Spleen (tissue), 11 donors: ENCODE measurements around the gene EPN2. TPM values are rescaled to one million over a fixed set of nuclear protein-coding genes. Genes with fewer than 3 reads are reported as not detected.

Experiments used
- DNase-seq: peaks from one replicate; pipeline ENCODE4 v3.0.0-alpha.2; 2020
- H3K27ac ChIP-seq, 8 donors: fragments of 200-600 bp; sonication (generic) in 7 of 8; 1 replicate in 4 of 8; 2 replicates in 4 of 8; pipeline versions ENCODE4 v1.5.0 to v1.8.0; 2016 to 2021; ENCODE audit warnings: inconsistent platforms in 4 of 8, mild to moderate bottlenecking in 4 of 8, moderate library complexity in 1 of 8
- H3K27me3 ChIP-seq, 7 donors: fragments of 200-600 bp; sonication (generic) in 6 of 7; replicated peaks in 1 of 7; 1 replicate in 4 of 7; 2 replicates in 3 of 7; pipeline versions ENCODE4 v1.5.0 to v1.8.0; 2016 to 2021; ENCODE audit warnings: inconsistent platforms in 3 of 7, mild to moderate bottlenecking in 1 of 7
- H3K36me3 ChIP-seq, 6 donors: fragments of 200-600 bp; sonication (generic) in 5 of 6; 1 replicate in 4 of 6; 2 replicates in 2 of 6; pipeline versions ENCODE4 v1.5.0 to v1.8.0; 2016 to 2021; ENCODE audit warnings: inconsistent platforms in 2 of 6
- H3K4me1 ChIP-seq, 6 donors: fragments of 200-600 bp; sonication (generic) in 5 of 6; 1 replicate in 3 of 6; 2 replicates in 3 of 6; pipeline versions ENCODE4 v1.5.0 to v1.8.0; 2016 to 2021; ENCODE audit warnings: inconsistent platforms in 3 of 6
- H3K4me3 ChIP-seq, 8 donors: fragments of 200-600 bp; sonication (generic) in 7 of 8; 1 replicate in 4 of 8; 2 replicates in 4 of 8; pipeline versions ENCODE4 v1.5.0 to v1.8.0; 2016 to 2021; ENCODE audit warnings: inconsistent platforms in 4 of 8, mild to moderate bottlenecking in 4 of 8, moderate library complexity in 2 of 8
- H3K9me3 ChIP-seq, 8 donors: fragments of 200-600 bp; sonication (generic) in 7 of 8; 1 replicate in 4 of 8; 2 replicates in 4 of 8; pipeline versions ENCODE4 v1.5.0 to v1.8.0; 2016 to 2021; ENCODE audit warnings: inconsistent platforms in 4 of 8
- POLR2A ChIP-seq, 3 donors: fragments of 450-650 bp; IDR thresholded peaks; one replicate each; pipeline ENCODE4 v1.5.1; 2017; ENCODE audit warnings: antibody characterized with exemption in 3 of 3, mild to moderate bottlenecking in 1 of 3
- POLR2AphosphoS5 ChIP-seq, 3 donors: sonication (generic); formaldehyde crosslinking; IDR thresholded peaks; one replicate each; pipeline ENCODE4 v1.5.1; 2017; ENCODE audit warnings: antibody characterized with exemption in 3 of 3
- WGBS, 5 donors: extraction: QIAGEN DNeasy Blood & Tissue Kit in 3 of 5; methylation state at CpG; one replicate each; pipeline versions ENCODE4 v1.1.5 to v1.1.7; 2013 to 2018; 5-methylcytosine and 5-hydroxymethylcytosine counted together
- intact Hi-C: fragments of 100-400 bp; cut with DNase I; formaldehyde crosslinking; loops from one replicate; pipeline ENCODE4 v1.15.0; 2023; ENCODE audit warnings: low total_unique reads
- polyA plus RNA-seq, 3 donors: library from polyadenylated mRNA; stranded (reverse); fragments of 200-250 nt; gene quantifications; one replicate each; pipeline ENCODE4 v1.2.1, GENCODE V29; 2013
- total RNA-seq, 7 donors: library from RNA; depleted of rRNA in 3 of 7; stranded (reverse); fragments of >200 nt in 3 of 7; fragmentation: NEBNext Ultra II Directional in 4 of 7; extraction: Animal tissue kit (Norgen Biotek cat#: 25700) in 4 of 7; gene quantifications; one replicate each; pipeline versions ENCODE4 v1.1.0 to v1.2.1, GENCODE V29; 2016 to 2021
- TF ChIP-seq, protein P1 (sequence below), 11 experiments: fragments of 200-600 bp in 7 of 11; fragments of 450-650 bp in 4 of 11; sonication (generic) in 4 of 11; IDR thresholded peaks in 8 of 11; conservative IDR thresholded peaks in 3 of 11; 1 replicate in 7 of 11; 2 replicates in 4 of 11; pipeline versions ENCODE4 v1.4.0 to v1.8.0; 2016 to 2021; ENCODE audit warnings: antibody characterized with exemption in 11 of 11, inconsistent platforms in 4 of 11, mild to moderate bottlenecking in 1 of 11
- donor health status: healthy with polysubstance abuse.
- donor health status: DM: no; HTN: no; CAD: no; lungs with moderate emphysema.
- donor health status: DM: no; HTN: no; CAD: no.
- donor health status: Bipolar disorder and iron deficiency.
- donor health status: healthy.
- donor health status: DM: no; HTN: no; CAD: no.
- donor health status: DM: yes; HTN: yes; CAD: no.

Gene EPN2
- total and polyA plus RNA-seq, 10 donors, result 5.4 to 59.6 (median 31.5) TPM

DNA sequence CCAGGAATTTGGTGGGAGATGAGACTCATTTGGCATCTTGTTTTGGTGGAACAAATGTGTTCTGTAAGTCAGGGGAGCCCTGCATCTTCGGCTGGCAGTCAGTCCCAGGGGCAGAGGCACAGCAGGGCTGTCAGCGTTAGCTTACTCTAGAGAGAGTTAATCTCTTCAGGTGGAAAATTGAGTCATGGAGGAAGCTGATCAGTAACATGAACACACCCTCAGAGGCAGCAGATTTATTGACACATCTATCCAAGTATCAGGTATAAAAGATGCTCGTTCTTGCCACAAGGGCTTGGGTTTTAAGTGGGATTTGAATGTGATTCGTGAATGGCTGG lies 55.2 kb downstream of the EPN2 start:
- Histone ChIP-seq H3K27ac (no peak overlapping the region), H3K27me3 (peaks cover 0 to 7% (median 0%) of the 10 kb centered on the region in 7 donors)
- TF ChIP-seq POLR2A (IDR thresholded peaks at IDR 0.05) (no peak), POLR2AphosphoS5 (IDR thresholded peaks at IDR 0.05) (no peak)
- TF ChIP-seq, protein P1, sequence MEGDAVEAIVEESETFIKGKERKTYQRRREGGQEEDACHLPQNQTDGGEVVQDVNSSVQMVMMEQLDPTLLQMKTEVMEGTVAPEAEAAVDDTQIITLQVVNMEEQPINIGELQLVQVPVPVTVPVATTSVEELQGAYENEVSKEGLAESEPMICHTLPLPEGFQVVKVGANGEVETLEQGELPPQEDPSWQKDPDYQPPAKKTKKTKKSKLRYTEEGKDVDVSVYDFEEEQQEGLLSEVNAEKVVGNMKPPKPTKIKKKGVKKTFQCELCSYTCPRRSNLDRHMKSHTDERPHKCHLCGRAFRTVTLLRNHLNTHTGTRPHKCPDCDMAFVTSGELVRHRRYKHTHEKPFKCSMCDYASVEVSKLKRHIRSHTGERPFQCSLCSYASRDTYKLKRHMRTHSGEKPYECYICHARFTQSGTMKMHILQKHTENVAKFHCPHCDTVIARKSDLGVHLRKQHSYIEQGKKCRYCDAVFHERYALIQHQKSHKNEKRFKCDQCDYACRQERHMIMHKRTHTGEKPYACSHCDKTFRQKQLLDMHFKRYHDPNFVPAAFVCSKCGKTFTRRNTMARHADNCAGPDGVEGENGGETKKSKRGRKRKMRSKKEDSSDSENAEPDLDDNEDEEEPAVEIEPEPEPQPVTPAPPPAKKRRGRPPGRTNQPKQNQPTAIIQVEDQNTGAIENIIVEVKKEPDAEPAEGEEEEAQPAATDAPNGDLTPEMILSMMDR (IDR thresholded peaks at IDR 0.05 in 8 of 11, conservative IDR thresholded peaks at IDR 0.05 in 3 of 11), result no peak

DNA sequence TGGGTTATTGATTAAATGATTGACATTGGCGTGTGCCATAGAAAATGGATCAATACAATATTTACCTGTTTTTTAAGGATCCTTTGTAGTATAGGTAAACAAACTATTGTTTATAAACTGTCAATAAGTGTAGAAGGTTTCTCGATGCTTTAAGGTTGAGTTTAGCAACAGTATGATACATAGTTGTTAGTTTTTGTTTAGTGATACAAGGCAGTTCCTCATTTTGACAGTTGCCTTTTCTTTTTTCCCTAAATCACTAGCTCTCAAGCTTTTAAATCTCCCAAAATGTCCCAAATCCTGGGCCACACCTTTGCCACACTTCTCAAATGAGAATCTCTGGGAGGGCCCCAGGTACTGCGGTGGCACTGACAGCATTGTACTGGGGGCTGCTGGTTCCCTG lies 57.3 kb downstream of the EPN2 start:
- H3K27me3 ChIP-seq, result peaks cover 0 to 7% (median 0%) of the 10 kb centered on the region in 7 donors
- intact Hi-C loops, result no loop called here
- no peak overlapping the region for H3K27ac ChIP-seq
- TF ChIP-seq, protein P1 (IDR thresholded peaks at IDR 0.05 in 8 of 11, conservative IDR thresholded peaks at IDR 0.05 in 3 of 11), result no peak
- TF ChIP-seq POLR2AphosphoS5 (IDR thresholded peaks at IDR 0.05) (no peak), POLR2A (IDR thresholded peaks at IDR 0.05) (no peak)
- no peak overlapping the region for H3K4me3 ChIP-seq
- H3K4me1 ChIP-seq, result peaks cover 0 to 43% (median 10%) of the 10 kb centered on the region in 6 donors
- H3K9me3 ChIP-seq, result no peaks in the 10 kb centered on the region
- 80 to 93% (median 91%) methylated on average over 3 of the region's 3 CpGs for WGBS, 5 donors
- no peaks in the 10 kb centered on the region for H3K36me3 ChIP-seq
- DNase-seq, result peak; percentile 13

More for the DNA sequence above, 55.2 kb downstream of the EPN2 start:
- Histone ChIP-seq H3K4me1 (peaks cover 0 to 35% (median 9%) of the 10 kb centered on the region in 6 donors), H3K4me3 (no peak overlapping the region), H3K9me3 (no peaks in the 10 kb centered on the region), H3K36me3 (peaks cover 0 to 10% (median 0%) of the 10 kb centered on the region in 6 donors)
- DNase-seq, result peak; percentile 39
- 91 to 100% (median 94%) methylated on average over 4 of the region's 4 CpGs for WGBS, 5 donors
- intact Hi-C loops, result no loop called here

DNA sequence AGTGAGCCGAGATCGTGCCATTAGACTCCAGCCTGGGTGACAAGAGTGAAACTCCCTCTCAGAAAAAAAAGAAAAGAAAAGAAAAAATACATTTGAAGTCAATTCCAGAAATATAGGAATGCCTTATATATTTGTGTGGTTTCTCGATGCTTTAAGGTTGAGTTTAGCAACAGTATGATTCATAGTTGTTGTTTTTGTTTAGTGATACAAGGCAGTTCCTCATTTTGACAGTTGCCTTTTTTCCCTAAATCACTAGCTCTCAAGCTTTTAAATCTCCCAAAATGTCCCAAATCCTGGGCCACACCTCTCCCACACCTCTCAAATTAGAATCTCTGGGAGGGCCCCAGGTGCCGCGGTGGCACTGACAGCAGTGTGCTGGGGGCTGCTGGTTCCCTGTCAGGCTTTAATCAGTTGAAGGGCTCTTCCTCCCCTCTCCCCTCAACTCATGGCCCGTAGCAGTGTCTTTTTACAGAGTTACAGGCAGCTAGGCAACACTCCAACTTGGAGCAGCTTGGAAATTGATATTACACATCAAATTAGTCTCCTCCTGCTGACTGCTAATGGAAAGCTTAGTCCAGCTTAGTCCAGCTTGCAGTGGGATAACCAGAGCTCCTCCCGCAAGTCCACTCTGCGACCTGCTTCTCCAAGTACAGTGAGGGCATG lies 58.4 kb downstream of the EPN2 start:
- Histone ChIP-seq H3K27ac (no peak overlapping the region), H3K4me1 (peaks cover 0 to 33% (median 6%) of the 10 kb centered on the region in 6 donors), H3K27me3 (peaks cover 0 to 11% (median 0%) of the 10 kb centered on the region in 7 donors), H3K9me3 (no peaks in the 10 kb centered on the region), H3K36me3 (no peaks in the 10 kb centered on the region), H3K4me3 (no peak overlapping the region)
- no peak for TF ChIP-seq POLR2AphosphoS5 (IDR thresholded peaks at IDR 0.05)
- no peak for TF ChIP-seq POLR2A (IDR thresholded peaks at IDR 0.05)
- WGBS, 5 donors, result 73 to 92% (median 85%) methylated on average over 8 of the region's 8 CpGs
- intact Hi-C loops, result no loop called here
- DNase-seq, result peak; percentile 63

DNA sequence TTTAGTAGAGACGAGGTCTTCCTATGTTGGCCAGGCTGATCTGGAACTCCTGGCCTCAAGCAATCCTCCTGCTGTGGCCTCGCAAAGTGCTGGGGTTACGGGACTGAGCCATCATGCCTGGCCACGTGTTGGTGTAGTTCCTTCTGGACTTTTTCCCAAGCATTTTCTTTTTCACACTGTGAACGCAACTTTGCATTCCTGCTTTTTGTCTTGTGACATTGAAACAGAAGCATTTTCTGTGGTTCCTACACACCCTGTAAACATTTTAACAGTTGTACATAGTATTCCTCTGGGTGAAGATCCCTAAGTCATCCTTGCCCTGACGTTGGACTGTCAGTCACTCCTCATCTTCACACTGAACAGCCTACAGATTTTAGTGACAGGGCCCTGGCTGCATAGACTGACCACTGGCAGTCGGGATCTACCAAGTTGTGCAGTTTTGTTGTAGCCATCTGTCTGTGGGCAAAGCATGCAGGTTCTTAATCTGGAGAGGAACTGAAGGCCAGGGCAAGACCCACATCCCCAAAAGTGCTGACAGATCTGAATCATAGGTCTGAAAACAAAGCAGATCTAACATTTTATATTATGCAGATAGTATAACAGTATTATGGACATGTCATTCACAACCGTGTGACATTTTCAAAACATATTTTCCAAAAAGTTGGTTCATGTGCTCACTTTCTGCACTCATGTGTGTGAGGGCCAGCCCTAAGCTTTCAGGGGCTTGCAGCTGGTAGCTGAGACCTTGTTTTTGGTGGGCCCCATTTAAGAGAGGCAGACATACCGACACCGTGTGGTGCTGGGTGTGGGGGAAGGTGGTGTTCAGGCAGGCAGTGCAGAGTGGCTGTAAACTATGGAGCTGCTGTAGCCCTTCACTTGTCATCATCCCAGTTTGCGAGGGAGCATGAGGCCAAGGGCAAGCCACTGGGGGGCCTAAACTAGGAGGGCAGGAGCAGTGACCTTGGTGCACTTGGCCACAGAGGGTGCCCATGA lies 59.9 kb downstream of the EPN2 start:
- H3K4me3 ChIP-seq, result no peak overlapping the region
- peak; percentile 24 for DNase-seq
- H3K4me1 ChIP-seq, result peaks cover 3 to 40% (median 10%) of the 10 kb centered on the region in 6 donors
- no peak for TF ChIP-seq POLR2A (IDR thresholded peaks at IDR 0.05)
- TF ChIP-seq, protein P1 (IDR thresholded peaks at IDR 0.05 in 8 of 11, conservative IDR thresholded peaks at IDR 0.05 in 3 of 11), result no peak
- TF ChIP-seq POLR2AphosphoS5 (IDR thresholded peaks at IDR 0.05), result no peak
- no peak overlapping the region for H3K27ac ChIP-seq
- intact Hi-C loops, result no loop called here
- H3K36me3 ChIP-seq, result no peaks in the 10 kb centered on the region
- WGBS, 5 donors, result 79 to 87% (median 85%) methylated on average over 11 of the region's 11 CpGs
- H3K27me3 ChIP-seq, result peaks cover 0 to 23% (median 0%) of the 10 kb centered on the region in 7 donors
- no peaks in the 10 kb centered on the region for H3K9me3 ChIP-seq
